Stimulated activated CD8-positive, alpha-beta memory T cell treated with anti-CD3 and anti-CD28 coated beads, Interleukin-4, amount 100 ng/mL, for 48 hours (primary cell): Measurements from ENCODE around the gene TAF4B.
"Not testable (repeated sequence)": the region's sequence is repeated elsewhere in the genome, so short reads cannot be mapped to it uniquely, and the experiment has no call there.

Experiments used
- DNase-seq: peaks from one replicate; pipeline ENCODE4 v3.0.0-alpha.2; 2020

Gene TAF4B, protein sequence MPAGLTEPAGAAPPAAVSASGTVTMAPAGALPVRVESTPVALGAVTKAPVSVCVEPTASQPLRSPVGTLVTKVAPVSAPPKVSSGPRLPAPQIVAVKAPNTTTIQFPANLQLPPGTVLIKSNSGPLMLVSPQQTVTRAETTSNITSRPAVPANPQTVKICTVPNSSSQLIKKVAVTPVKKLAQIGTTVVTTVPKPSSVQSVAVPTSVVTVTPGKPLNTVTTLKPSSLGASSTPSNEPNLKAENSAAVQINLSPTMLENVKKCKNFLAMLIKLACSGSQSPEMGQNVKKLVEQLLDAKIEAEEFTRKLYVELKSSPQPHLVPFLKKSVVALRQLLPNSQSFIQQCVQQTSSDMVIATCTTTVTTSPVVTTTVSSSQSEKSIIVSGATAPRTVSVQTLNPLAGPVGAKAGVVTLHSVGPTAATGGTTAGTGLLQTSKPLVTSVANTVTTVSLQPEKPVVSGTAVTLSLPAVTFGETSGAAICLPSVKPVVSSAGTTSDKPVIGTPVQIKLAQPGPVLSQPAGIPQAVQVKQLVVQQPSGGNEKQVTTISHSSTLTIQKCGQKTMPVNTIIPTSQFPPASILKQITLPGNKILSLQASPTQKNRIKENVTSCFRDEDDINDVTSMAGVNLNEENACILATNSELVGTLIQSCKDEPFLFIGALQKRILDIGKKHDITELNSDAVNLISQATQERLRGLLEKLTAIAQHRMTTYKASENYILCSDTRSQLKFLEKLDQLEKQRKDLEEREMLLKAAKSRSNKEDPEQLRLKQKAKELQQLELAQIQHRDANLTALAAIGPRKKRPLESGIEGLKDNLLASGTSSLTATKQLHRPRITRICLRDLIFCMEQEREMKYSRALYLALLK

DNA sequence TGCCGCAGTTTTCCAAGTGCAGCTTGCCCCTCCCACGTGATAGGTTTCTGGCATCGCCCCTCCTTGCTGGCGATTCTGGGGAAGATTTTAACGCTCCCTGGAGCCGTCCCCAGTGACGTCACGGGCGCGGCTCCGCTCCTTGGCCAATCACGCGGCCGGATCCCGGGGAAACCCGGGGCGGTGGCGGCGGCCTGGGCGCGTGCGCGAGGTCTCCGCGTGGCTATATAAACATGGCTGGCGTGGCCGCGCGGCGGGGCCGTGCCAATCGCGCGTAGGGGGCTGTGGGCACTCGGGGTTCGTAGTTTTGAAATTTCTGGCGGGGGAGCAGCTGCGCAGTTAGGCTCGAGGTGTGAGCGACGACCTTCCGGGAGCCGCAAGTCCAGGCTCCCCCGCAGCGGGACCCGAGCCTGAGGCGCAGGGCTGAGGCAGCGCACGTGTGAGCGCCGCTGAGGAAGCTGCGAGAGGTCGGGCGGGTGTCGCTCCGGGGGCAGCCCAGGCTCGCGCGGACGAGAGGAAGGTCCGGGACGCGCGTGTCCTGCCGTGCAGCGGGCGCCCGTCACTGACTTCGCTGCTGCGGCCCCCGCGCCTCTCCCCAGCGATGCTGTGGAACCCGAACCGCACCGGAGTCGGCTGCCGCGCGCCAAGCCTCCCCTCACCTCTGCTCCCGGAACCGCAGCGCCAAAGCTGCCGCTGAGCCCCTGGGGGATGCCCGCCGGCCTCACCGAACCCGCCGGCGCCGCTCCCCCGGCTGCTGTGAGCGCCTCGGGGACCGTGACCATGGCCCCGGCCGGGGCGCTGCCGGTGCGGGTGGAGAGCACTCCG, at the start of gene TAF4B:
Gene TAF4B (plus strand): TSS at position 217 of the 822 bp plus-strand sequence. CDS start 489 bp downstream, at position 706.
- DNase-seq, result peak; percentile 95

DNA sequence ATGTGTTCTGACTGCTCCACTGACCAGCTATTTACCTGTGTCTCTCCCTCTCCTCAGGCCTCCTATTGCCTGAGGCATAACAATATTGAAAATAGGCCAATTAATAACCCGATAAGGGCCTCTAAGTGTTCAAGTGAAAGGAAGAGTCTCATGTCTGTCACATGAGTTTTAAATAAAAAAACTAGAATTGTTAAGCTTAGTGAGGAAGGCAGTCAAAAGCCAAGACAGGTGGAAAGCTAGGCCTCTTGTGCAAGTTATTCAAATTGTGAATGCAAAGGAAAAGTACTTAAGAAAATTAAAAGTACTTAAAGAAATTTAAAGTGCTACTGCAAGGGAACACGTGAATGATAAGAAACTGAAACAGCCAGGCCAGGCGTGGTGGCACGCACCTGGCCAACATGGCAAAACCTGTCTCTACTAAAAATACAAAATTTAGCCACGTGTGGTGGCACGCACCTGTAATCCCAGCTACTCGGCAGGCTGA, 44.9 kb upstream of the TAF4B start:
- DNase-seq, result no peak

DNA sequence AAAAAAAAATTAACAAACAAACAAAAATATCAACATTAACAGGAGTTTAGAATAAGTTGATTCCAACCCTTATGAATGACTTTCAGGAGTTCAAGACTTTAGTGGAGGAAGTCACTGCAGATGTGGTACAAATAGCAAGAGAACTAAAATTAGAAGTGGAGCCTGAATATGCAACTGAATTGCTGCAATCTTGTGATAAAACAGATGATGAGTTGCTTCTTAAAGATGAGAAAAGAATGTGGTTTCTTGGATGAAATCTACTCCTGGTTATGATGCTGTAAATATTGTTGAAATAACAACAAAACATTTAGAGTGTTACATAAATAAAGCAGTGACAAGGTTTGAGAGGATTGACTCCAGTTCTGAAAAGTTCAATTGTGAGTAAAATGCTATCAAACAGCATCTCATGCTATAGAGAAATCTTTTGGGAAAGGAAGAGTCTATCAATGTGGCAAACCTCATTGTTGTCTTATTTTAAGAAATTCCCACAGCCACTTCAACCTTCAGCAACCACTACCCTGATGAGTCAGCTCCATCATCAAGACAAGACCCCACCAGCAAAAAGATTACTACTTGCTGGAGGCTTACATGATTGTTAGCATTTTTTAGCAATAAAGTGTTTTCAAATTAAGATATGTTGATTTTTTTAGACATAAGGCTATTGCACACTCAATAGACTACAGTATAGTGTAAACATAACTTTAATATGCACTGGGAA, 42.7 kb upstream of the TAF4B start:
- DNase-seq, result no peak

DNA sequence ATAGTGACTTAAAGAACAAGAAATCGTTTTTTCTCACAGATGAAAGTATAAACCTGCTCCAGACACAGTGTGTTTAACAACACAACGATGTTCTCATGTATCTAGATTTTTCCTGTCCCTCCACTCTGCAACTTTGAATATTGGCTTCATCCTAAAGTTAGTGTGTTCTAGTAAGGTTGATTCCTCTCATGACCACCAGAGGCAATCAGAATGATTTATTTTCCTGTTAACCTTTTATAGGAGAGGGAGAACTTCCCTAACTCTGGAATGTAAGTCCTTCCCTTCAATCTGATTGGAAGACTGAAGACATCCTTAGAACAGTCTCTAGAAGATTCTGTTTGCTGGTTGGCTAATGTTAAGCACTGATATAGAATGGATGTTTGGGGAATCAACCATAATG, 41.0 kb upstream of the TAF4B start:
- no peak for DNase-seq

DNA sequence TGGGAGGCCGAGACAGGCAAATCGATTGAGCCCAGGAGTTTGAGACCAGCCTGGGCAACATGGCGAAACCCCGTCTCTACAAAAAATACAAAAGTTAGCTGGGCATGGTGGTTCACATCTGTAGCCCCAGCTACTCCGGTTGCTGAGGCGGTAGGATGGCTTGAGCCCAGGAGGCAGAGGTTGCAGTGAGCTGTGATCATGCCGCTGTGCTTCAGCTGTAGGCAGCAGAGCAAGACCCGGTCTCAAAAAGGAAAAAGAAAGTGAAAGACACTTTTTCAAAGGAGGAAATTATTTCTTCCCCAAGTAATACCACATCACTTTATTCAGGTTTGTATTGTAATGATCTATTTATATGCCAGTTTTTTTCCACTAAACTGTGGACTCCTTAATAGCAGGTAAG, 35.7 kb upstream of the TAF4B start:
- peak; percentile 46 for DNase-seq

DNA sequence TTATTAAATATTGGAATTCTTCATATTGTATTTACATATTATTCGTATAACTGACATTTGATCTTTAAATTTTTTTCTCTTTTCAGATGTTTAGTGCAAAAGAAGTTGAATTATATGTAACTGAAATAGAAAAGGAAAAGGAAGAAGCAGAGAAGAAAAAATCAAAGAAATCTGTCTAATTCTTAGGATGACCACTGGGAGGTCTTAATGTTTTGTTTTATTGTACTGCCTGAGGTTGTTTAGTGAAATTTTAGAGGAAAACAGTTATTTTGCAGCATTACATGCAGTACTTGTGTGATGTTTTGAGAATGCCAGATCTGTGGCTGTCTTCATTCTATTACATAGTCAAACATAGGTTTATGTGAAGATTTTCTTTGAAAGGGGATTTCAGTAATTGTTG, 34.0 kb upstream of the TAF4B start:
- DNase-seq, result no peak

DNA sequence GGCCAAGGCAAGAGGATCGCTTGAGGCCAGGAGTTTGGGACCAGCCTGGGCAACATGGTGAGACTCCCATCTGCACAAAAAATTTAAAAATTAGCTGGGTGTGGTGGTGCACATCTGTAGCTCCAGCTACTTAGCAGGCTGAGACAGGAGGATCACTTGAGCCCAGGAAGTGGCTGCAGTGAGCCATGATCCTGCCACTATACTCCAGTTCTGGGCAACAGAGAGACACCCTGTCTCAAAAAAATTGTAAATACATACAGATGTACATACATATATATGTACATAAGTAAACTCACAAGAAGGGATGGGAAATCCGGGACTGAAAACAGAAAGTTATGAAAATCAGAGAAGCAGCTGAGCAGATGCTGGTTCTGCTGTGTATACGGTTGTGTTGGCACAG, 29.6 kb upstream of the TAF4B start:
- no peak for DNase-seq

DNA sequence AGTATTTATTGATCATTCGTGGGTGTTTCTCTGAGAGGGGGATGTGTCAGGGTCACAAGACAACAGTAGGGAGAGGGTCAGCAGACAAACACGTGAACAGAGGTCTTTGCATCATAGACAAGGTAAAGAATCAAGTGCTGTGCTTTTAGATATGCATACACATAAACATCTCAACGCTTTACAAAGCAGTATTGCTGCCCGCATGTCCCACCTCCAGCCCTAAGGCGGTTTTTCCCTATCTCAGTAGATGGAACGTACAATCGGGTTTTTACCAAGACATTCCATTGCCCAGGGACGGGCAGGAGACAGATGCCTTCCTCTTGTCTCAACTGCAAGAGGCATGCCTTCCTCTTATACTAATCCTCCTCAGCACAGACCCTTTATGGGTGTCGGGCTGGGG, 24.2 kb upstream of the TAF4B start:
- not testable (repeated sequence) for DNase-seq

DNA sequence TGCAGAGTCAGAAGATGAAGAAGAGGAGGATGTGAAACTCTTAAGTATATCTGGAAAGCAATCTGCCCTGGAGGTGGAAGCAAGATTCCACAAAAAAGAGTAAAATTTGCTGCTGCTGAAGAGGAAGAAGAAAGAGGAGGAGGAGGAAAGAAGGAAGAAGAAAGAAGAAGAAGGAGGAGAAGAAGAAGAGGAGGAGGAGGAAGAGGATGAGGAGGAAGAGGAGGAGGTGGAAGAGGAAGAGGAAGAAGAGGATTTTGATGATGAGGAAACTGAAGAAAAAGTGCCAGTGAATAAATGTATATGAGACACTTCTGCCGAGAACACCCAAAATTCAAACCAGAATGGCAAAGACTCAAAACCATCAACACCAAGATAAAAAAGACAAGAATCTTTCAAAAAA, 20.9 kb upstream of the TAF4B start:
- DNase-seq, result no peak

DNA sequence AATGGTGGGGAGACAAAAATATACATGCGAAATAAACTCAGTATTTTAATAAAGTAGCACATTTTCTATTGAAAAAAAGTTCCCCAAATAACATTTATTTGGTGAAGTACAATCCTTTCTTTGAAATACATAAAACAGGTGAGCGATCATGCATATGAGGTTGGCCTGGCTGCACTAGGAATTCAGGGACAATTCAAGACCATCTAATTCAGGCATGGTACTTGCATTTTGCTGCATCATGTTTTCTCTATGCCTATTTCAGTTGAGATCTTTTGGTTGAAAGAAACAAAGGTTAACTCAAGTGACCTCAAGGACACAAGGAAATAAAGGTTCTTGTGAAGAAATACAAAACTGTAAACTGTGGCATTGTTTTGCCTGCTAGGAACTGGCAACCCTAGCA, 19.8 kb upstream of the TAF4B start:
- DNase-seq, result no peak

DNA sequence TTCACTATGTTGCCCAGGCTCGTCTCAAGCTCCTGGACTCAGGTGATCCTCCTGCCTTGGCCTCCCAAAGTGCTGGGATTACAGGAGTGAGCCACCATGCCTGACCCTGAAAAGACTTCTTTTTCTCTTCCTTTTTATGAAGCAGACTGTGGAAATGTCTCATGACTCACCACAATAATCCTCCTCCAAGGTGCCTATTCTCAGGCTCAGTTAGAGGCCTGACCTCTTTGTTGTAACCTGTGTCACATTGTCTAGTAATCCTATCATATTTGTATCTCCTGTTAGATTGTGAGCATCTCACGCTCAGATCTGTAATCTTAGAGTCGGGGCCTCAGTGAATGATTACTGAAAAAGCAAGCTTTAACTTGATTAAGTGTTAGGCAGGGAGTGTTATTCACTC, 18.3 kb upstream of the TAF4B start:
- DNase-seq, result no peak

DNA sequence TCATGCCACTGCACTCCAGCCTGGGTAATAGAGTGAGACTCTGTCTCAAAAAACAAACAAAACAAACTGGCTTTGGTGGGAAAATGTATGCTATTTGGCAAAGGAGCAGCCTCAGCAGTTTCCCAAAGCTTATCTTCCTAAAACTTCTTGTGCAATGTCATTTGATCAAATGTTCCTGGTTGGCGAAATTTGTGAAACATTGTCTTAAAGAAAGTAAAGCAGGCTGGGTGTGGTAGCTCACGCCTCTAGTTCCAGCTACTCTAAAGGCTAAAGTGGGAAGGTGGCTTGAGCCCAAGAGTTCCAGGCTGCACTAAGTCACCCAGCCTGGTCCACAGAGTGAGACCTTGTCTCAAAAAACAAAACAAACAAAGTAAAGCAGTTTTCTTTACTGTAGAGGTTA, 17.3 kb upstream of the TAF4B start:
- no peak for DNase-seq

DNA sequence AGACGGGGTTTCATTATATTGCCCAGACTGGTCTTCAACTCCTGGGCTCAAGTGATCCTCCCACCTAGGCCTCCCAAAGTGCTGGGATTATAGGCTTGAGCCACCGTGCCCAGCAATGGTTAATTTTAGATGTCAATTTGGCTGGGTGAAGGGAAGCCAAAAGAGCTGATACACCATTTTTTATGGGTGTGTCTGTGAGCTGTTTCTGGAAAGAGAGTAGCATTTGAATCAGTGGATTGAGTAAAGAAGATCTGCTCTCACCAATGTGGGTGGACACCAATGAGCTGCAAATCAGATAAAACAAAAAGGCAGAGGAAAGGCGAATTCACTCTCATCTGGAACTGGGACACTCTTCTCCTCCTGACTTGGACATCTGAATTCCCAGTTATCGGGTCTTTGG, 16.1 kb upstream of the TAF4B start:
- no peak for DNase-seq

DNA sequence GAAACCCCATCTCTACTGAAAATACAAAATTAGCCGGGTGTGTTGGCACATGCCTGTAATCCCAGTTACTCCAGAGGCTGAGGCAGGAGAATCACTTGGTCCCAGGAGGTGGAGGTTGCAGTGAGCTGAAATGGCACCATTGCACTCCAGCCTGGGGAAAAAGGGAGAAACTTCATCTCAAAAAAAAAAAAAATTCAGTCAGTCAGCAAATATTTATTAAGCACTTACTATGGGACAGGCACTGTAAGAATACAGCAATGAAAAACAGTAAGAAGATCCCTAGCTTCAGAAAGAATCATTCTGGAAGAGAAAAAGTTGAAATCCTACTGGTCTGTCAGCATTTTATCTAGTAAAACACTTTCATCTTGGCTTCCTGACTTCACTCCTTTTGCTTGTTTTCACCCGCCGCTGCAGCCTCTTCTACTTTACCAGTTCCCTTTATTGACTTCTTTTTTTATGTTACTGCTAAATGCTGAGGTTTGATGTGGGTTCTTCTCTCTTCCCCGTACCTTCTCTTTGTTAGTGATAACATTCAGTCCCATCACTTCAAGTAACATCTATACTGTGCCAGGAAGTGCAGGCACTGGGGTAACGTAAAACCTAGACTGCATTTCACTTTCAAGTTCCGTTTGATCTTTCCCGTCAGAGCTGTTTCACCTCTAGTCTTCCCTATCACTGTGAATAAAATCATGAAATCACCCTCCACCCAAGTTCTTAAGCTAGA, 10.8 kb upstream of the TAF4B start:
- peak; percentile 39 for DNase-seq

DNA sequence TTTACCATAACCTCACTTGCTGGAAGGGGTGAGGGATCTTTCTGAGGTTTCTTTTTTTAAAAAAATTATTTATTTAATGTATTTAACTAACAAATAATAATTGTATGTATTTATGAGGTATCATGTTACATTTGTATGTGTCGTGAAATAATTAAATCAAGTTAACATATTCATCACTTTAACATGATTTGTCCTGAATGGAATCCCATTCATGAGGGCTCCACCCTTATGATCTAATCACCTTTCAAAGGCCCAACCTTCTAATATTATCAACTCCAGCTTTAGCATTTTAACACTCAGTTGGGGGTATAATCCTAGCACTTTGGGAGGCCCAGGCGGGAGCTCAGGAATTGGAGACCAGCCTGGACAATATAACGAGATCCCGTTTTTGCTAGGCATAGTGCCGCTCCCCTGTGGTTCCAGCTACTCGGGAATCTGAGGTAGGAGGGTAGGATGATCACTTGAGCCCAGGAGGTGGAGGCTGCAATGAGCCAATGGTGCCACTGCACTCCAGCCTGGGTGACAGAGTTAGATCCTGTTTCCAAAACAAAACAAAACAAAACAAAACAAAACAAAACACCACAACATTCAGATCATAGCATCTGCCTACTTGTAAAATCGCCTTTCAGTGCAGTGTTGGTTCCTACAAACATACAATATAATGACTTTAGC, 1.1 kb upstream of the TAF4B start:
- no peak for DNase-seq

DNA sequence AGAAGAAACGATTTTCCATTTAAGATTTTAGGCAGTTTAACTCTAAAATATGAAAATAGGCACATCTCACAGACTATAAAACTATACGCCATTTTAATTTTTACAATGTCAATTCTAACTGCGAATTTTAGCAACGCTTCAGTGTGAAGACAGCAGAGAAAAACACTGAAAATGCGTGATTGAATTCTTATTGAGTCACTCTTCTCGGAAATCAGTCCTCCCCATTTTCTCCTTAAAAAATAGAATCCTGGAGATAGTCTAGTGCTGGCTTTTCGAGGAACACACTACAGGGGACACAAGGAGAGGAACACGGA, 373 bp upstream of the TAF4B start:
- DNase-seq, result no peak

DNA sequence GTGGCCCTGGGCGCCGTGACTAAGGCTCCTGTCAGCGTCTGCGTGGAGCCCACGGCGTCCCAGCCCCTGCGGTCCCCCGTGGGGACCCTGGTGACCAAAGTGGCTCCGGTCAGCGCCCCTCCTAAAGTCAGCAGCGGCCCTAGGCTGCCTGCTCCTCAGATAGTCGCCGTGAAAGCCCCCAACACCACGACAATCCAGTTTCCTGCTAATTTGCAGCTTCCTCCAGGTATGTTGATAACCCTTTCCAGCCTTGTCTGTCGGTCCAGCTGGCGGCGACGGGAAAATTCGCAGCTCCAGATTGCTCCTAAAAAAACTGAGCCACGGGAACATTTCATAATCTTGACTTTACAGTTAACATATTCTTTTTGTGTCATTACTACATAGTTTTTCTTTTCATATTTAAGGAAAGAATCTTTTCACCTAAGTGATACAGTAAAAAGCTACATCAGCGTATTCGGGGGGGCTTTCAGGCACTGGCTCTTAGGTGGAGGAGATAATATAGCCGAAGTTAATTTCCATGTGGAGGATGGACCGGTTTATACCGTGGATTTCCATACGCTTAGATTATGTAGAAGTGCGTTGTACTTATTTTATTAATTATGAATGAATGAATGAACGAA, 916 bp downstream of the TAF4B start:
- DNase-seq, result no peak

DNA sequence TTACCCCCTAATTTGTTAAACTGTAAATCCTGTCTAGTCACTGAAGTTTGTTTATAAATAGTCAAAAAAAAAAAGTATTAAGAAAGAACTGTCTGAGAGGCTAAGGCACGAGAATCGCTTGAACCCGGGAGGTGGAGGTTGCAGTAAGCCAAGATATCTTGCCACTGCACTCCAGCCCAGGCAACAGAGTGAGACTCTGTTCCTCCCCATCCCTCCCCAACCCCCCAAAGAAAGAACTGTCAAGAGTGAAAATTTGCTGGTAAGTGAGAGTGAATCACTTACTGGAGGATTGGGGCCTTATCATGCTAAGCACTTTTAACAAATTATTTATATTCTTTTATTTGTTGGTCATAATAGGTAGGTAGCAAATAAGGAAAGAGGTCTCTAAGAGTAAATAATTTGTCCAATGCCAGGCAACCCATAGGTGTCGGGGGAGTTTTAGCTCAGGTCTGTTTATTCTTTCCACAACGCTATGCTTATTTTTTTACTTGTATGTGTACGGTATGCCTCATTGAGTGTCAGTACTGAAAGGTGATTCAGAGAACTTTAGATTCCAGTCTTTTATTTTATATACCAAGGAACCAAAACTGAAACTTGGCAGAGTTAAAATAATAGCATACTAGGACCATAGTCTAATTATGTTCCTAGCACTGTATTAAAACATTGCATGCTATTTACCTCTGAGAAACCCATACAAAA, 2.5 kb downstream of the TAF4B start:
- DNase-seq, result no peak

DNA sequence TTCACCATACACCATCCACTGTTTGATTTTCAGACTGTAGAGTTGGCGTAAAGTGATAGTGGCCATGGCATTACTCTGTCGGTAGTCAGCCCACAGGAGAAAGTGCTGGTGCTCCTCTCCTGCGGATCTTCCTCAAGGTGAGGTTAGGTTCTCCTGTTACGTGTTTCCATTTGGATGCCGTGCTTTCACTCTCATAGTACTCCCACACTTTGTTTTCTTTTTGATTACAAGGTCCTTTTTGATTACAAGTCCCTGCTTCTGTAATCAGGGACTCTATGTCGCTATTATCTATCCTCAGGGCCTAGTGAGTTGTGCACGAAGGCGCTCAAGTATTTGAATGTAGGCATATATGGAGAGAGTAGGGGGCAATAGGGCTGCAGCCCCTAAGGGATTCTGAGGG, 4.3 kb downstream of the TAF4B start:
- DNase-seq, result no peak

DNA sequence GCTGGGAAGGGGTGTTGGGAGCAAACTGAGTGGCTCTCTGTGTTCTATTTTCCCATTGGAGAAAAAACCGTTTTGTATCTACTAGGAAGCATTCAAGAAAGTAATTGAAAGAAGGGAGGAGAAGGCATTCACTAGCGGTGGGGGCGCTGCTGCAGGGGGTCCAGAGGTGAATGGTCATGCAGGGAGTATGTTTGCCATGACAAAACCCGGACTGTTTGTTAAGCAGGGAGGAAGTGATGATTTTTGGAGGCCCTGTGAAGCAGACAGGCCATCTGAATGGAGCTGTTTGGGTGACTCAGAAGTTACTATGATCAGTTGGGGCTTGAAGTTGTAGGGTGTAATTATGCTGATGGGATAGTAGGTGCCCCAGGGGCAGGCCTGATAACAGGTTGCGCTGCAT, 7.0 kb downstream of the TAF4B start:
- DNase-seq, result no peak
